ENCODE measurements around the gene UBAP2L.
"Not testable (repeated sequence)": the region's sequence is repeated elsewhere in the genome, so short reads cannot be mapped to it uniquely, and the experiment has no call there.

Gene UBAP2L

GRCh38 chr1:154241703-154242351 is 21.1 kb downstream of the UBAP2L start:
- DNase-seq (ENCODE audit: low read depth): no peak

GRCh38 chr1:154253671-154254070 is 32.9 kb downstream of the UBAP2L start:
- DNase-seq (ENCODE audit: low read depth): no peak

- no peak for DNase-seq (ENCODE audit: low read depth)
Observed at GRCh38 chr1:154256686-154257085, 35.9 kb downstream of the UBAP2L start.

GRCh38 chr1:154258784-154259183 is 38.0 kb downstream of the UBAP2L start:
- DNase-seq (ENCODE audit: low read depth): no peak

- DNase-seq (ENCODE audit: low read depth): no peak
Observed at GRCh38 chr1:154260127-154260526, 39.4 kb downstream of the UBAP2L start.

- no peak for DNase-seq (ENCODE audit: low read depth)
Observed at GRCh38 chr1:154263465-154264332, 42.9 kb downstream of the UBAP2L start.

- DNase-seq (ENCODE audit: low read depth): no peak
Observed at GRCh38 chr1:154264454-154264853, 43.7 kb downstream of the UBAP2L start.

GRCh38 chr1:154265586-154265985 is 44.8 kb downstream of the UBAP2L start:
- no peak for DNase-seq (ENCODE audit: low read depth)

GRCh38 chr1:154270833-154271232 is 50.1 kb downstream of the UBAP2L start:
- DNase-seq (ENCODE audit: low read depth): no peak

- peak; percentile 96 for DNase-seq (ENCODE audit: low read depth)
Observed at GRCh38 chr1:154272217-154272998, 51.7 kb downstream of the UBAP2L start, which contains the start of gene HAX1. Gene HAX1, plus strand, starts transcription at chr1:154272629. Its CDS starts 95 bp downstream, at chr1:154272724.

- DNase-seq (ENCODE audit: low read depth): no peak
Observed at GRCh38 chr1:154272999-154273563, 52.3 kb downstream of the UBAP2L start.

- DNase-seq (ENCODE audit: low read depth): no peak
Observed at GRCh38 chr1:154276797-154277196, 56.0 kb downstream of the UBAP2L start.

- DNase-seq (ENCODE audit: low read depth): not testable (repeated sequence)
Observed at GRCh38 chr1:154287591-154287990, 66.8 kb downstream of the UBAP2L start.

- DNase-seq (ENCODE audit: low read depth): no peak
Observed at GRCh38 chr1:154288661-154289060, 67.9 kb downstream of the UBAP2L start.

GRCh38 chr1:154290921-154291320 is 70.2 kb downstream of the UBAP2L start:
- no peak for DNase-seq (ENCODE audit: low read depth)

GRCh38 chr1:154295408-154296235 is 74.9 kb downstream of the UBAP2L start:
- DNase-seq (ENCODE audit: low read depth): no peak

GRCh38 chr1:154301582-154301981 is 80.8 kb downstream of the UBAP2L start:
- DNase-seq (ENCODE audit: low read depth): no peak

- no peak for DNase-seq (ENCODE audit: low read depth)
Observed at GRCh38 chr1:154304664-154305337, 84.0 kb downstream of the UBAP2L start.

GRCh38 chr1:154306151-154306550 is 85.4 kb downstream of the UBAP2L start:
- DNase-seq (ENCODE audit: low read depth): no peak

- DNase-seq (ENCODE audit: low read depth): not testable (repeated sequence)
Observed at GRCh38 chr1:154307670-154308270, 87.0 kb downstream of the UBAP2L start.

Measured in stimulated activated CD8-positive, alpha-beta memory T cell treated with anti-CD3 and anti-CD28 coated beads, Interleukin-4, amount 100 ng/mL, for 24 hours (primary cell).